ENCODE results near the gene SLC4A8. TPM values are rescaled to one million over a fixed set of nuclear protein-coding genes. Genes with fewer than 3 reads are reported as not detected.

SLC4A8 gene
- total RNA-seq, 1 experiment from 2014 or later, result 1.4 TPM

GRCh38 chr12:51386351-51386750 is 38.3 kb upstream of the SLC4A8 start:
- Histone ChIP-seq H3K9ac (ENCODE audit: low read length) (no peak overlapping the region), H3K79me2 (ENCODE audit: insufficient read depth, low read length) (no peaks in the 10 kb centered on the region), H3K27ac (ENCODE audit: low read depth, low read length) (no peak overlapping the region), H3K4me3 (replicated peaks in 1 of 2; ENCODE audit: low read depth in 1 of 2, low read length in 2 of 2) (no peak overlapping the region), H3K4me1 (ENCODE audit: control insufficient read depth in 1 of 2, insufficient read depth in 2 of 2, low read length in 2 of 2) (peaks cover 0 to 10% of the 10 kb centered on the region in 2 experiments; a peak in 2 of 4 replicates), H2AFZ (ENCODE audit: low read depth, low read length, poor library complexity, severe bottlenecking) (no peak overlapping the region), H3K9me3 (ENCODE audit: control insufficient read depth in 1 of 2, insufficient read depth in 1 of 2, low read depth in 1 of 2, low read length in 2 of 2) (no peaks in the 10 kb centered on the region), H4K20me1 (ENCODE audit: insufficient read depth) (no peaks in the 10 kb centered on the region), H3K36me3 (ENCODE audit: control insufficient read depth in 1 of 2, insufficient read depth in 2 of 2, low read length in 2 of 2) (0 out of 4 replicates have a peak, but pooled peaks cover 0 to 4% of the 10 kb centered on the region in 2 experiments), H3K9me2 (ENCODE audit: insufficient read depth) (no peaks in the 10 kb centered on the region), H3K4me2 (ENCODE audit: low read length) (no peak overlapping the region), H3K27me3 (ENCODE audit: insufficient read depth, low read length) (no peaks in the 10 kb centered on the region)
- DNase-seq (ENCODE audit: low read depth, low spot score) (no peak), ATAC-seq (no peak)
- no TSS peak for BruUV-seq (replicated peaks)
- POLR2A ChIA-PET, result no interaction called here
- TF ChIP-seq JUND (IDR thresholded peaks at IDR 0.05) (no peak), ZFX (IDR thresholded peaks at IDR 0.05) (no peak), TCF7L2 (IDR thresholded peaks at IDR 0.05; ENCODE audit: borderline replicate concordance, extremely low read depth, insufficient read depth, insufficient read length) (no peak), EZH2 (IDR thresholded peaks at IDR 0.05) (no peak), EZH2phosphoT487 (IDR thresholded peaks at IDR 0.05; ENCODE audit: borderline replicate concordance) (no peak), POLR2AphosphoS5 (IDR thresholded peaks at IDR 0.05; ENCODE audit: low read depth, low read length) (no peak), ATF3 (IDR thresholded peaks at IDR 0.05) (no peak), MAX (IDR thresholded peaks at IDR 0.05) (no peak), REST (IDR thresholded peaks at IDR 0.05; ENCODE audit: low read depth) (no peak), POLR2A (IDR thresholded peaks at IDR 0.05; ENCODE audit: borderline replicate concordance, extremely low read depth, insufficient read depth, insufficient read length) (no peak), SP1 (IDR thresholded peaks at IDR 0.05; ENCODE audit: low read depth) (no peak), SRF (IDR thresholded peaks at IDR 0.05; ENCODE audit: low read depth) (no peak)
- RAD21 ChIA-PET (ENCODE audit: low non-redundant PET in 1 of 2, low total read pairs in 2 of 2, uncharacterized antibody in 2 of 2, unreplicated experiment in 2 of 2), result no interaction called here
- intact Hi-C loops (cut with micrococcal nuclease), result no loop called here
- CTCF ChIA-PET, result no interaction called here

All from HCT116 (cell line).